Activated CD8-positive, alpha-beta memory T cell treated with anti-CD3 and anti-CD28 coated beads for 4 hours (primary cell): ENCODE data around the gene PSMB3.
"Not testable (repeated sequence)": the region's sequence is repeated elsewhere in the genome, so short reads cannot be mapped to it uniquely, and the experiment has no call there.

Experiments
- DNase-seq, 2 donors: peaks; one replicate each; pipeline ENCODE4 v3.0.0-alpha.2; 2020; ENCODE audit warnings: low read depth in 2 of 2

The PSMB3 gene

DNA sequence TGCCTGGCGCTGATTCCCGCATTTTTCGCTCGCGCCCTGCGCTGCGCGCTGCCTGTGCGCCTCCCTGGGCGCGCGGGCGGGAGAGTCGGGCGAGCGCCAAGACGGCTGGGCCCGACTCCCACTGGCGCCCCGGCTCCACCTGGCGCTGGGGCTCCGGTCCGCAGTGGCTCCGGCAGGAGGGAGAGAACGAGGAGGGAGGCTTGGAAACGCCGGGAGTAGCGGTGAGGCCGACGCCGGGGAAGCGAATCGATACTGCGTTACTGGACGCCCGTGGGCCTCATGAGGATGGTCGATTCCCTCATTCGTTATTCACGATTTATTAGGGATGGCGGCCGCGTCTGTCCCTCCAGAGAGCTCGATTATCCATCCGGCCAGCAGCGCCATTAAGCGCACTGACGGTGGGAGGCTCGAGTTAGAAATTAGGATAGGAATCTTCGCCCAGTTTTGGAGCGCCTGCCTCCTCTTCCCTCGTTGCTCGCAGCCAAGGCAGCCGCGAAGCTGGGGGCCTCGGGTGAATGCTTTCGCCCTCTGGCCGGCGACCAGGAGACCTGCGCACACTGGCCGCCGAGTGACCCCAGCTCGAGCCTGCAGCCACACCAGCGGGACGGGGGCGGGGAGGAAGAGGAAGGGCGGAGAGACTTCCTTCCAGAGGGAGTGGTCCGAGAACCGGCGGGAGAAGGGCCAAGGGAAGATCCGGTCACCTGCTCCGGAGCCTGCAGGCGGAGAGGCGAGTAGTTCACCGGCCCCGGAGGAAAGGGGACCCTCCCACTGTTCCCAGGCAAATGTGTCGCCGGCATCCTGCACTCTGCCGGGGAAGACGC lies 3.1 kb upstream of the PSMB3 start:
- DNase-seq = no peak

GRCh38 chr17:38750044-38750311 lies 2.6 kb upstream of the PSMB3 start:
- DNase-seq = no peak

GRCh38 chr17:38750312-38751121 lies 2.0 kb upstream of the PSMB3 start:
- DNase-seq = no peak

GRCh38 chr17:38751144-38751807 lies 1.3 kb upstream of the PSMB3 start:
- DNase-seq = no peak

DNA sequence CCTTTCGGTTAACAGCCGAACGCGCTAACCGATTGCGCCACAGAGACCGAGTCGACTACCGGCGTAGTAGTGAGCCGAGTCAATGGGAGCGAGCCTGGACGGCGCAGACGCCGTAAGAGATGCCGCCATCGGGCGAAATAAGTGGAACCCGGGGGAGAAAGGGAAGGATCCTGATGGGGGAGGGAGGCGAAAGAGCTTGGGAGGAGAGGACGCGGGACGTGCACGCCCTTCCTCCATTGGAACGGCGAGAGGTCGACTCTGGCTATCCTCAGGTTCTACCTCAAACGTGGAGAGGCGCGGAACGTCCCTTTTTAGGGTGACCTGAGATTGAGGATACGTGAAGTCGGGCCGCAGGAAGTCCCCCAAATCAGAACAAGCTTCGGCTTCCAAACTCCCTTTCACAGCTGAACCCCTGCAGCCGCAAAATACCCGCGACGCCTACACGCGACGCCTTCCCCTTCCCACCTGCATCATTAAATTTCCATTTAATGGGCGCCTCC lies 683 bp upstream of the PSMB3 start:
- DNase-seq = peak; percentile 56 to 62

- no peak for DNase-seq
Observed at GRCh38 chr17:38753071-38753506, 548 bp downstream of the PSMB3 start.

GRCh38 chr17:38761612-38762011 lies 9.1 kb downstream of the PSMB3 start:
- no peak for DNase-seq

DNA sequence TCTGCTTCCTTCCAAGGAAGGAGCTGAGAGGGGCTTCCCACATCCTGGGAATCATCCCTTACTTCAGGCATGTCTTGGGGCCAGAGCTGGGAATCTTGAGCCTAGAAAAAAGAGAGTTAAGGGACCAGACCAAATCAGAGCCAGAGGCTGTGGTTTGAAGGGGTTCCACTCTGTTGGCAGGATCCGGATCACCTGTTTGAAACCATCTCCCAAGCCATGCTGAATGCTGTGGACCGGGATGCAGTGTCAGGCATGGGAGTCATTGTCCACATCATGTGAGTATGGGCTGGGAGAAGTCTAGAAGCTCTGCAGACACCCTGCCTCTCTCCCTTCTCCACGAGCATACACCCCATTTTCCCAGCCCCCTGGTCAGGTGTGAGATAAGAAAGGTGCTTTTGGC lies 9.7 kb downstream of the PSMB3 start:
- no peak for DNase-seq

DNA sequence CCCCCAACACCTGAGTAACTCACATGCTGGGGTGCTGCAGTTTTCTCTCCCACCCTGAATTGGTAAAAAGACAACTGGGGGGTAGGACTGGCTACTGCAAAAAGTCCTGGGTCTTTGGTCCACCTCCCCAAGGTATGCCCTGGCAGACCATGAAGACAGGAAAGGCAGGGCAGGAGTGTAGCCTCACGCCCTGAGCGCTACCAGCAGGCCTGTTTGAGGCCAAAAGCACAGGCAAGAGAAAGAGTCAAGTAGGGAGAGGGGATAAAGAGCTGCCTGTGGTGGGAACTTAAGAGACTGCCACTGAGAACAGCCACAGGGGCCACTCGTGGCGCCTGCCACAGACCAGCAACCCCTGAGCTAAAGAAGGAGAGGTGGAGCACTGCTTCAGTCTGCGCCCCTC lies 13.8 kb downstream of the PSMB3 start:
- DNase-seq = no peak

GRCh38 chr17:38768417-38768816 lies 15.9 kb downstream of the PSMB3 start:
- DNase-seq = no peak

- no peak for DNase-seq
Observed at GRCh38 chr17:38773258-38773657, 20.7 kb downstream of the PSMB3 start.

- no peak for DNase-seq
Observed at GRCh38 chr17:38777641-38778250, 25.2 kb downstream of the PSMB3 start.

DNA sequence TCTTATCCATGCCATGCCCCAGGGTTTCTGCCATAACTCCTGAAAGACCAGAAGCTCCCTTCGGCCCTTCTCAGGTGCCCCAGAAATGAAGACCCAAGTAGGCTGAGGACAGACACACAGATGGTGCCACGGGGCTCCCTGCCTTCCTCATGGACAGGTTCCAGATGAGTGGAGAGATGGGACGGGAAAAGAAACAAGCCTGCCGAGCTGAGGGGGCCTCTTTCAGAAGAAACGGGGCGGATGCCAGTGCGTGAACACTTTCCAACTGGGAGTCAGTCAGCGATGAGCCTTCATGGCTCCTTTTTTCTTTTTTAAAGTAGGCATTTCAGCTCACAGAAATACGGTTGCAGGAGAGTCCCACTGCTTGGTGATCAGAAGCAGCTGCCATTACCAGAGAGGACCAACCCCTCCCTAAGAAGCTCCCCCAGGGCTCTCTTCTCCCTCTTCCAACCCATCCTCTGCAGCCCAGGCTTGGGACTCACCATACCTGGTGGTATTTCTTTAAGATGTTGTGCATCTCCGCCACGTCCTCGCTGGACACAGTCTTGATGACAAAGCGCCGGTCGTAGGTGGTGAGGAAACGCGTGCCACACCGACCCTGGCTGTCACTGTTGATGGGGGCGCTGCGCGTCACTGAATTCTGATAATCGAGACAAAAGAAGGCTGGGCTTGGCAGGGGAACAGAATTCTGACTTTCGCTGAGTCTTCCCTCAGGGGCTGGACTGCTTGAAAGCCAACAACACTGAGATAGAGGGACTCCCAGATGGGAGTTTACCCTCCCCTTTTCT lies 27.6 kb downstream of the PSMB3 start:
- DNase-seq = no peak

GRCh38 chr17:38783227-38783626 lies 30.7 kb downstream of the PSMB3 start:
- no peak for DNase-seq

GRCh38 chr17:38786372-38786771 lies 33.8 kb downstream of the PSMB3 start:
- no peak for DNase-seq

GRCh38 chr17:38787999-38788398 lies 35.5 kb downstream of the PSMB3 start:
- not testable (repeated sequence) for DNase-seq

DNA sequence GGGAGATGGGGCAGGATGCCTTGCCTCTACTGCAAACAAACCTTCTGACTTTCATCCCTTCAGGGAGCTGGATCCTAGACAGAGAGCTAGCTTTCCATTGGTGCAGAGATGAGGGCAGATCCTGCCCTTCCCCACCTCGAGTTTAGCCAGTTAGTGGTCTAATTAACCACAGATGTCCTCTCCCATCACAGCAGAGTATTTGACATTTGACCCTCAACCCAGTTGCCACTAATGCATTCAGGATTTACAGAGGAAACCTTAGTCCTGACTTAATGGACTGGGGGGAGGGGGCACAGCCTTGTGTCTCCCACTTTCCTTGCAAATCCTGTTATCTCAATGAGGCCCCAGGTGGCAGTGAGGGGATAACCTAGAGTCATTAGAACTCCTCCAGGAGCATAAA lies 36.6 kb downstream of the PSMB3 start:
- no peak for DNase-seq

- not testable (repeated sequence) for DNase-seq
Observed at GRCh38 chr17:38790148-38790707, 37.7 kb downstream of the PSMB3 start.

- DNase-seq = no peak
Observed at GRCh38 chr17:38791162-38791561, 38.6 kb downstream of the PSMB3 start.

DNA sequence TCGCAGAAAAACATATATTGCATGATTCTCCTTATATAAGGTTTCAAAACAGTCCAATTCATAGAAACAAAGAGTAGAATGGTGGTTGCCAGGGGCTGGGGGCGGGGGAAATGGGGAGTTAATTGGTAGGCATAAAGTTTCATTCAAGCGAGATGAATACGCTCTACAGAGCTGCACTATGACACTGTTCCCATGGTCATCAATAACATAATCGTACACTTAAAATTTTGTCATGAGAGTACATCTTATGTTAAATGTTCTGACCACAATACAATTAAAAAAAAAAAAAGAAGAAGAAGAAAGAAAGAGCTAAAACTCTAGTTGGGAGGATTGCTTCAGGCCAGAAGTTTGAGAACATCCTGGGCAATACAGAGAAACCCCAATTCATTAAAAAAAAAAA lies 41.7 kb downstream of the PSMB3 start:
- DNase-seq = no peak
